HepG2 (cell line): Measurements from ENCODE around the gene ZFPM1. TPM values are rescaled to one million over a fixed set of nuclear protein-coding genes. Genes with fewer than 3 reads are reported as not detected.

Experiments
- CREM ChIP-seq, 2 experiments: sonication (generic) in 1 of 2; formaldehyde crosslinking in 1 of 2; IDR thresholded peaks; 2 replicates each; pipeline versions ENCODE4 v1.4.0 to v1.6.1; 2016 to 2020; ENCODE audit warnings: antibody characterized with exemption in 1 of 2, mild to moderate bottlenecking in 1 of 2, missing genetic modification reagents in 1 of 2
- EP300 ChIP-seq, 3 experiments: sonication (generic) in 1 of 3; formaldehyde crosslinking in 1 of 3; IDR thresholded peaks; 2 replicates each; pipeline versions ENCODE4 v1.5.1 to v1.6.1; 2011 to 2020; ENCODE audit warnings: low read depth in 2 of 3, low read length in 2 of 3, borderline replicate concordance in 1 of 3, improper control_type of control experiment in 1 of 3, mild to moderate bottlenecking in 1 of 3, missing genetic modification reagents in 1 of 3, moderate library complexity in 1 of 3
- FOXA1 ChIP-seq, 2 experiments: fragments of 450-650 bp in 1 of 2; sonication (generic) in 1 of 2; formaldehyde crosslinking in 1 of 2; IDR thresholded peaks; 2 replicates each; pipeline versions ENCODE4 v1.4.0 to v1.6.1; 2016 to 2020; ENCODE audit warnings: missing genetic modification reagents in 1 of 2
- KDM5A ChIP-seq: fragments of 200-600 bp; sonication (generic); IDR thresholded peaks from 2 replicates; pipeline ENCODE4 v1.7.0; 2018; ENCODE audit warnings: antibody characterized with exemption, mild to moderate bottlenecking, low read length, borderline replicate concordance
- KDM6A ChIP-seq: IDR thresholded peaks from 2 replicates; pipeline ENCODE4 v1.6.1; 2016; ENCODE audit warnings: low read depth
- MAZ ChIP-seq, 2 experiments: sonication (generic) in 1 of 2; formaldehyde crosslinking in 1 of 2; IDR thresholded peaks; 2 replicates each; pipeline versions ENCODE4 v1.5.0 to v1.6.1; 2012 to 2020; ENCODE audit warnings: low read depth in 2 of 2, mild to moderate bottlenecking in 2 of 2, borderline replicate concordance in 1 of 2, improper control_type of control experiment in 1 of 2, low read length in 1 of 2, missing genetic modification reagents in 1 of 2, moderate library complexity in 1 of 2
- MBNL3 ChIP-seq: fragments of 250-450 bp; sonication (Bioruptor Pico); conservative IDR thresholded peaks from 2 replicates; pipeline ENCODE4 v1.8.0; 2022; ENCODE audit warnings: mild to moderate bottlenecking, inconsistent platforms
- MED1 ChIP-seq: sonication (generic); formaldehyde crosslinking; IDR thresholded peaks from 2 replicates; pipeline ENCODE4 v1.4.0; 2020; ENCODE audit warnings: missing genetic modification reagents
- NFATC3 ChIP-seq: sonication (generic); formaldehyde crosslinking; IDR thresholded peaks from 2 replicates; pipeline ENCODE4 v1.5.1; 2020; ENCODE audit warnings: mild to moderate bottlenecking, missing genetic modification reagents
- NR2F6 ChIP-seq, 2 experiments: IDR thresholded peaks; 2 replicates each; pipeline ENCODE4 v1.6.1; 2016; ENCODE audit warnings: antibody characterized with exemption in 1 of 2, mild to moderate bottlenecking in 1 of 2
- POLR2AphosphoS5 ChIP-seq: IDR thresholded peaks from 2 replicates; pipeline ENCODE4 v1.6.1; 2012; ENCODE audit warnings: low read depth, low read length
- SIN3A ChIP-seq: IDR thresholded peaks from 2 replicates; pipeline ENCODE4 v1.6.1; 2011; ENCODE audit warnings: low read depth, mild to moderate bottlenecking, control low read depth, low read length, borderline replicate concordance
- SIX1 ChIP-seq: sonication (generic); formaldehyde crosslinking; IDR thresholded peaks from 2 replicates; pipeline ENCODE4 v1.4.0; 2020; ENCODE audit warnings: missing genetic modification reagents, borderline replicate concordance
- SOX5 ChIP-seq: IDR thresholded peaks from 2 replicates; pipeline ENCODE4 v1.6.1; 2016; ENCODE audit warnings: borderline replicate concordance
- TBL1XR1 ChIP-seq: fragments of 150-350 bp; IDR thresholded peaks from 2 replicates; pipeline ENCODE4 v1.6.1; 2014; ENCODE audit warnings: borderline replicate concordance, low read length; ENCODE audit not compliant: partially characterized antibody
- ZNF30 ChIP-seq: sonication (generic); formaldehyde crosslinking; IDR thresholded peaks from 2 replicates; pipeline ENCODE4 v1.5.0; 2020; ENCODE audit warnings: mild to moderate bottlenecking, missing genetic modification reagents
- ZSCAN21 ChIP-seq: sonication (generic); formaldehyde crosslinking; IDR thresholded peaks from 2 replicates; pipeline ENCODE4 v1.8.0; 2022; ENCODE audit warnings: mild to moderate bottlenecking, missing genetic modification reagents, moderate library complexity, borderline replicate concordance
- polyA plus RNA-seq, 8 experiments: library from polyadenylated mRNA; depleted of rRNA in 3 of 8; stranded (reverse) in 7 of 8; unstranded in 1 of 8; fragments of >200 nt; fragmentation: Illumina TruSeq in 4 of 8; extraction: Trizol in 4 of 8; gene quantifications; 2 replicates each; pipeline versions ENCODE4 v1.2.1 to v1.2.3, GENCODE V29; 2011 to 2016; ENCODE audit warnings: low read depth in 4 of 8, missing spikeins in 1 of 8, mixed read lengths in 1 of 8; ENCODE audit not compliant: insufficient read depth in 1 of 8
- total RNA-seq, 5 experiments: library from RNA; depleted of rRNA; stranded (reverse); fragments of >200 nt; fragmentation: Illumina TruSeq; extraction: Trizol; gene quantifications; 2 replicates each; pipeline ENCODE4 v1.2.3, GENCODE V29; 2016; ENCODE audit warnings: low read depth in 1 of 5
- TF ChIP-seq, protein P1 (sequence below): sonication (generic); formaldehyde crosslinking; conservative IDR thresholded peaks from 2 replicates; pipeline ENCODE4 v1.8.0; 2022; ENCODE audit warnings: mild to moderate bottlenecking, moderate library complexity, missing genetic modification reagents
- TF ChIP-seq, protein P2 (sequence below): IDR thresholded peaks from 2 replicates; pipeline ENCODE4 v1.4.0; 2020; ENCODE audit warnings: mild to moderate bottlenecking, missing genetic modification reagents
- TF ChIP-seq, protein P3 (sequence below): sonication (generic); formaldehyde crosslinking; IDR thresholded peaks from 2 replicates; pipeline ENCODE4 v1.4.0; 2020; ENCODE audit warnings: missing genetic modification reagents

The ZFPM1 gene
- total and polyA plus RNA-seq, 2 of the 13 experiments (the other 11 are each of a cell fraction or from before 2014, with no cell fraction given) = 1.3 to 3.8 TPM

DNA sequence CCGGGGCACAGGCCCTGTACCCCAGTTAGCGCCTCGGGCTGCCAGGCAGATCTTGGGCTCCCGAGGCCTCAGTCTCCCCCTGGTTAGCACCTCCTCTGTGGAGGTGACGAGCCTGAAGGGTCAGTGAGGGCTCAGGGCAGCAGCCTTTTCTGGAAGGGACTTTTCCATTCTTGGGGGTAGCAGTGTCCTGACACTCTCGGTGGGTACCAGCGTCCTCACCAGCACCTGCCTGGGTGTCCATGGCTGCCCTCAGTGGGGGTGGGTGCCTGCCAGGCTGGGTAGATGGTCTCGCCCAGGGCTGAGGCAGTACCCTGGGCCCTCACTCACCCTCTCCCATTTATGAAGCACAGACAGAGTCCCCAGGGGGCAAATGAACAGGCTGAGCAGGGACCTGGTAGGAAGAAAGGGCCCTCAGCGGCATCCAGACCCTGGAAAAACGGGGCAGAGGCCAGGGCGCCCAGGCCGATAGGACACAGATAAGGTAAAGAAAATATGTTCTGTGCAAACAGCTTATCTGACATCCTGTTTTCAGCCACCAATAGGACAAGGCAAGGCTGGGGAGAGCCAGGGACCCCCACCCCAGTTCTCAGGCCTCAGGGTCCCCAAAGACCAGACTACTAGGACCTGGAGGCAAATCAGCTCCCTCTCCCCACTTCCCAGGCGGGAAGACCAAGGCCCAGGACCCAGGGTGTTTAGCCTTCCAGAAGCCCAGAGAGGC lies 50.9 kb downstream of the ZFPM1 start (continued):
- TF ChIP-seq EP300 (IDR thresholded peaks at IDR 0.05; ENCODE audit: low read depth in 2 of 2, low read length in 2 of 2) = peak in 1 of 2 experiments; percentile 72; a peak in 2 of 4 replicates
- no peak for TF ChIP-seq EP300 (CRISPR knock-in tag; IDR thresholded peaks at IDR 0.05; ENCODE audit: borderline replicate concordance)
- TF ChIP-seq POLR2AphosphoS5 = no peak
- peak; percentile 65; the same call in 1 of the 2 replicates for TF ChIP-seq KDM6A (CRISPR knock-in tag)
- TF ChIP-seq NFATC3 (CRISPR knock-in tag) = no peak
- TF ChIP-seq FOXA1 (IDR thresholded peaks at IDR 0.05) = no peak
- peak; percentile 73 for TF ChIP-seq FOXA1 (CRISPR knock-in tag; IDR thresholded peaks at IDR 0.05)
- TF ChIP-seq ZNF30 (CRISPR knock-in tag) = no peak
- peak; percentile 93 for TF ChIP-seq MED1 (CRISPR knock-in tag)
- TF ChIP-seq, protein P1, sequence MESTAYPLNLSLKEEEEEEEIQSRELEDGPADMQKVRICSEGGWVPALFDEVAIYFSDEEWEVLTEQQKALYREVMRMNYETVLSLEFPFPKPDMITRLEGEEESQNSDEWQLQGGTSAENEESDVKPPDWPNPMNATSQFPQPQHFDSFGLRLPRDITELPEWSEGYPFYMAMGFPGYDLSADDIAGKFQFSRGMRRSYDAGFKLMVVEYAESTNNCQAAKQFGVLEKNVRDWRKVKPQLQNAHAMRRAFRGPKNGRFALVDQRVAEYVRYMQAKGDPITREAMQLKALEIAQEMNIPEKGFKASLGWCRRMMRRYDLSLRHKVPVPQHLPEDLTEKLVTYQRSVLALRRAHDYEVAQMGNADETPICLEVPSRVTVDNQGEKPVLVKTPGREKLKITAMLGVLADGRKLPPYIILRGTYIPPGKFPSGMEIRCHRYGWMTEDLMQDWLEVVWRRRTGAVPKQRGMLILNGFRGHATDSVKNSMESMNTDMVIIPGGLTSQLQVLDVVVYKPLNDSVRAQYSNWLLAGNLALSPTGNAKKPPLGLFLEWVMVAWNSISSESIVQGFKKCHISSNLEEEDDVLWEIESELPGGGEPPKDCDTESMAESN (CRISPR knock-in tag) = peak; percentile 32; the same call in 1 of the 2 replicates
- TF ChIP-seq, protein P2, sequence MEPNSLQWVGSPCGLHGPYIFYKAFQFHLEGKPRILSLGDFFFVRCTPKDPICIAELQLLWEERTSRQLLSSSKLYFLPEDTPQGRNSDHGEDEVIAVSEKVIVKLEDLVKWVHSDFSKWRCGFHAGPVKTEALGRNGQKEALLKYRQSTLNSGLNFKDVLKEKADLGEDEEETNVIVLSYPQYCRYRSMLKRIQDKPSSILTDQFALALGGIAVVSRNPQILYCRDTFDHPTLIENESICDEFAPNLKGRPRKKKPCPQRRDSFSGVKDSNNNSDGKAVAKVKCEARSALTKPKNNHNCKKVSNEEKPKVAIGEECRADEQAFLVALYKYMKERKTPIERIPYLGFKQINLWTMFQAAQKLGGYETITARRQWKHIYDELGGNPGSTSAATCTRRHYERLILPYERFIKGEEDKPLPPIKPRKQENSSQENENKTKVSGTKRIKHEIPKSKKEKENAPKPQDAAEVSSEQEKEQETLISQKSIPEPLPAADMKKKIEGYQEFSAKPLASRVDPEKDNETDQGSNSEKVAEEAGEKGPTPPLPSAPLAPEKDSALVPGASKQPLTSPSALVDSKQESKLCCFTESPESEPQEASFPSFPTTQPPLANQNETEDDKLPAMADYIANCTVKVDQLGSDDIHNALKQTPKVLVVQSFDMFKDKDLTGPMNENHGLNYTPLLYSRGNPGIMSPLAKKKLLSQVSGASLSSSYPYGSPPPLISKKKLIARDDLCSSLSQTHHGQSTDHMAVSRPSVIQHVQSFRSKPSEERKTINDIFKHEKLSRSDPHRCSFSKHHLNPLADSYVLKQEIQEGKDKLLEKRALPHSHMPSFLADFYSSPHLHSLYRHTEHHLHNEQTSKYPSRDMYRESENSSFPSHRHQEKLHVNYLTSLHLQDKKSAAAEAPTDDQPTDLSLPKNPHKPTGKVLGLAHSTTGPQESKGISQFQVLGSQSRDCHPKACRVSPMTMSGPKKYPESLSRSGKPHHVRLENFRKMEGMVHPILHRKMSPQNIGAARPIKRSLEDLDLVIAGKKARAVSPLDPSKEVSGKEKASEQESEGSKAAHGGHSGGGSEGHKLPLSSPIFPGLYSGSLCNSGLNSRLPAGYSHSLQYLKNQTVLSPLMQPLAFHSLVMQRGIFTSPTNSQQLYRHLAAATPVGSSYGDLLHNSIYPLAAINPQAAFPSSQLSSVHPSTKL (CRISPR knock-in tag) = peak; percentile 63
- no peak; the same call in 1 of the 2 replicates for TF ChIP-seq SIN3A
- TF ChIP-seq, protein P3, sequence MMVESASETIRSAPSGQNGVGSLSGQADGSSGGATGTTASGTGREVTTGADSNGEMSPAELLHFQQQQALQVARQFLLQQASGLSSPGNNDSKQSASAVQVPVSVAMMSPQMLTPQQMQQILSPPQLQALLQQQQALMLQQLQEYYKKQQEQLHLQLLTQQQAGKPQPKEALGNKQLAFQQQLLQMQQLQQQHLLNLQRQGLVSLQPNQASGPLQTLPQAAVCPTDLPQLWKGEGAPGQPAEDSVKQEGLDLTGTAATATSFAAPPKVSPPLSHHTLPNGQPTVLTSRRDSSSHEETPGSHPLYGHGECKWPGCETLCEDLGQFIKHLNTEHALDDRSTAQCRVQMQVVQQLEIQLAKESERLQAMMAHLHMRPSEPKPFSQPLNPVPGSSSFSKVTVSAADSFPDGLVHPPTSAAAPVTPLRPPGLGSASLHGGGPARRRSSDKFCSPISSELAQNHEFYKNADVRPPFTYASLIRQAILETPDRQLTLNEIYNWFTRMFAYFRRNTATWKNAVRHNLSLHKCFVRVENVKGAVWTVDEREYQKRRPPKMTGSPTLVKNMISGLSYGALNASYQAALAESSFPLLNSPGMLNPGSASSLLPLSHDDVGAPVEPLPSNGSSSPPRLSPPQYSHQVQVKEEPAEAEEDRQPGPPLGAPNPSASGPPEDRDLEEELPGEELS (CRISPR knock-in tag) = peak; percentile 80
- TF ChIP-seq MBNL3 = no peak
- no peak for TF ChIP-seq MAZ (IDR thresholded peaks at IDR 0.05; ENCODE audit: borderline replicate concordance, low read depth, low read length)
- TF ChIP-seq MAZ (CRISPR knock-in tag; IDR thresholded peaks at IDR 0.05; ENCODE audit: low read depth) = no peak
- TF ChIP-seq TBL1XR1 = no peak
- TF ChIP-seq SIX1 (CRISPR knock-in tag) = no peak
- no peak for TF ChIP-seq KDM5A
- peak; percentile 51; the same call in 1 of the 2 replicates for TF ChIP-seq SOX5 (CRISPR knock-in tag)
- TF ChIP-seq NR2F6 (IDR thresholded peaks at IDR 0.05) = peak; percentile 78
- peak; percentile 80 for TF ChIP-seq NR2F6 (CRISPR knock-in tag; IDR thresholded peaks at IDR 0.05)
- TF ChIP-seq ZSCAN21 = 0 out of 2 replicates have a peak, but pooled peaks have one; percentile 36
- peak; percentile 29; the same call in 1 of the 2 replicates for TF ChIP-seq CREM (IDR thresholded peaks at IDR 0.05)
- no peak for TF ChIP-seq CREM (CRISPR knock-in tag; IDR thresholded peaks at IDR 0.05)
